Activated CD8-positive, alpha-beta T cell treated with anti-CD3 and anti-CD28 coated beads for 36 hours (primary cell): Measurements from ENCODE around the gene SLC22A8. TPM values are rescaled to one million over a fixed set of nuclear protein-coding genes. Genes with fewer than 3 reads are reported as not detected.
"Not testable (repeated sequence)": the region's sequence is repeated elsewhere in the genome, so short reads cannot be mapped to it uniquely, and the experiment has no call there.

Experiments used
- ATAC-seq: fragments of 200-7000 bp; cut with Tn5 transposase; one replicate; pipeline ENCODE4 v1.10.0; 2021; ENCODE audit warnings: mild to moderate bottlenecking, moderate library complexity
- CTCF ChIA-PET: fragments of 350-600 bp; sonication (Branson Sonifier 250); formaldehyde crosslinking; loops from one replicate; lab custom pipeline; 2021; ENCODE audit warnings: antibody characterized with exemption; lab: Charles Lee
- POLR2A ChIA-PET: fragments of 350-600 bp; sonication (Branson Sonifier 250); formaldehyde crosslinking; loops from one replicate; lab custom pipeline; 2021; ENCODE audit warnings: antibody characterized with exemption; lab: Charles Lee
- DNase-seq: peaks from one replicate; pipeline ENCODE4 v3.0.0-alpha.2; 2020
- H3K27ac Mint-ChIP-seq: one replicate; pipeline ENCODE4 v1.8.0; 2021; ENCODE audit warnings: mild to moderate bottlenecking, mixed read lengths
- H3K27me3 Mint-ChIP-seq: one replicate; pipeline ENCODE4 v1.8.0; 2021; ENCODE audit warnings: mixed read lengths
- H3K36me3 Mint-ChIP-seq: one replicate; pipeline ENCODE4 v1.8.0; 2021; ENCODE audit warnings: low read depth, mixed read lengths
- H3K4me1 Mint-ChIP-seq: one replicate; pipeline ENCODE4 v1.8.0; 2021; ENCODE audit warnings: low read depth, mixed read lengths
- H3K4me3 Mint-ChIP-seq: one replicate; pipeline ENCODE4 v1.8.0; 2021; ENCODE audit warnings: mild to moderate bottlenecking, moderate library complexity, mixed read lengths
- H3K9me3 Mint-ChIP-seq: one replicate; pipeline ENCODE4 v1.8.0; 2021; ENCODE audit warnings: mixed read lengths
- CTCF ChIP-seq: fragments of 200-600 bp; IDR thresholded peaks from one replicate; pipeline ENCODE4 v1.8.0; 2022; ENCODE audit warnings: antibody characterized with exemption, mild to moderate bottlenecking
- intact Hi-C: fragments of 100-400 bp; cut with micrococcal nuclease; formaldehyde crosslinking; loops from one replicate; pipeline ENCODE4 v1.10.0; 2022
- total RNA-seq, 2 experiments: library from RNA; stranded (reverse); gene quantifications; one replicate each; pipeline ENCODE4 v1.2.3, GENCODE V29; 2021

SLC22A8 gene
- total RNA-seq, 2 experiments from 2014 or later: not detected

- POLR2A ChIA-PET: no interaction called here
- Mint-ChIP-seq H3K9me3 (no peaks in the 10 kb centered on the region), H3K27me3 (peaks cover 6% of the 10 kb centered on the region), H3K36me3 (no peaks in the 10 kb centered on the region), H3K4me1 (no peaks in the 10 kb centered on the region), H3K4me3 (no peak overlapping the region), H3K27ac (no peak overlapping the region)
- CTCF ChIA-PET: interaction anchor here (0.6 to 1.9 kb wide), 3 partner anchors 52 to 986 kb away, joined by 3 to 7 read pairs (median 4); no protein-coding TSS in a partner anchor
- intact Hi-C loops: no loop called here
- no peak for DNase-seq
- TF ChIP-seq CTCF: no peak
- ATAC-seq: no peak
Measured at GRCh38 chr11:62958547-62959421, 56.9 kb downstream of the SLC22A8 start.

GRCh38 chr11:62957147-62957546, 58.5 kb downstream of the SLC22A8 start:
- intact Hi-C loops: no loop called here
- ChIA-PET POLR2A (no interaction called here), CTCF (no interaction called here)
- Mint-ChIP-seq H3K27ac (no peak overlapping the region), H3K27me3 (peaks cover 7% of the 10 kb centered on the region), H3K36me3 (no peaks in the 10 kb centered on the region), H3K4me3 (no peak overlapping the region), H3K4me1 (no peaks in the 10 kb centered on the region), H3K9me3 (no peaks in the 10 kb centered on the region)
- DNase-seq (no peak), ATAC-seq (no peak)
- TF ChIP-seq CTCF: no peak

GRCh38 chr11:62954478-62954877, 61.2 kb downstream of the SLC22A8 start:
- DNase-seq (no peak), ATAC-seq (no peak)
- Mint-ChIP-seq H3K36me3 (no peaks in the 10 kb centered on the region), H3K4me3 (no peak overlapping the region), H3K4me1 (no peaks in the 10 kb centered on the region), H3K27me3 (peaks cover 11% of the 10 kb centered on the region), H3K9me3 (no peaks in the 10 kb centered on the region), H3K27ac (no peak overlapping the region)
- no peak for TF ChIP-seq CTCF
- intact Hi-C loops: no loop called here
- ChIA-PET POLR2A (no interaction called here), CTCF (interaction anchor here (0.9 kb wide), 1 partner anchor 49 kb away, joined by 3 read pairs; no protein-coding TSS in a partner anchor)

GRCh38 chr11:62953811-62954210, 61.8 kb downstream of the SLC22A8 start:
- Mint-ChIP-seq H3K36me3 (no peaks in the 10 kb centered on the region), H3K27me3 (peaks cover 13% of the 10 kb centered on the region), H3K27ac (no peak overlapping the region), H3K9me3 (no peaks in the 10 kb centered on the region), H3K4me3 (no peak overlapping the region), H3K4me1 (no peaks in the 10 kb centered on the region)
- ATAC-seq: no peak
- ChIA-PET POLR2A (no interaction called here), CTCF (no interaction called here)
- no peak for DNase-seq
- intact Hi-C loops: no loop called here
- TF ChIP-seq CTCF: no peak

- no peaks in the 10 kb centered on the region for H3K9me3 Mint-ChIP-seq
- intact Hi-C loops: no loop called here
- ATAC-seq (no peak), DNase-seq (no peak)
- H3K36me3 Mint-ChIP-seq: no peaks in the 10 kb centered on the region
- H3K27me3 Mint-ChIP-seq: peaks cover 13% of the 10 kb centered on the region
- no peak overlapping the region for H3K27ac Mint-ChIP-seq
- no peak for TF ChIP-seq CTCF
- H3K4me3 Mint-ChIP-seq: no peak overlapping the region
- CTCF ChIA-PET: interaction anchor here (1.1 kb wide), 1 partner anchor 87 kb away, joined by 3 read pairs; no protein-coding TSS in a partner anchor
- POLR2A ChIA-PET: no interaction called here
- no peaks in the 10 kb centered on the region for H3K4me1 Mint-ChIP-seq
Measured at GRCh38 chr11:62948765-62949320, 66.8 kb downstream of the SLC22A8 start.

GRCh38 chr11:62945538-62945937, 70.1 kb downstream of the SLC22A8 start:
- H3K27me3 Mint-ChIP-seq, H3K9me3 Mint-ChIP-seq, DNase-seq, H3K36me3 Mint-ChIP-seq, H3K4me3 Mint-ChIP-seq, ATAC-seq, H3K4me1 Mint-ChIP-seq, CTCF ChIA-PET, H3K27ac Mint-ChIP-seq, POLR2A ChIA-PET, intact Hi-C loops: not testable (repeated sequence)
